ENCODE data around the gene OR4D11. TPM values are rescaled to one million over a fixed set of nuclear protein-coding genes. Genes with fewer than 3 reads are reported as not detected.
A peak's percentile ranks its signal among the peaks of the same experiment; 100 is the strongest.
"Not testable (repeated sequence)": the region's sequence is repeated elsewhere in the genome, so short reads cannot be mapped to it uniquely, and the experiment has no call there.

The OR4D11 gene
- total RNA-seq, 1 experiment from 2014 or later, result not detected

GRCh38 chr11:59532620-59533019, 29.2 kb downstream of the OR4D11 start:
- no peaks in the 10 kb centered on the region for H3K27me3 ChIP-seq
- no peak for DNase-seq
- no peaks in the 10 kb centered on the region for H3K4me1 ChIP-seq
- H3K36me3 ChIP-seq, result no peaks in the 10 kb centered on the region
- H3K9me3 ChIP-seq (replicated peaks), result no peaks in the 10 kb centered on the region
- no peak overlapping the region for H3K4me3 ChIP-seq
- H3K27ac ChIP-seq, result no peak overlapping the region

- H3K4me1 ChIP-seq, result no peaks in the 10 kb centered on the region
- no peak overlapping the region for H3K27ac ChIP-seq
- no peak for DNase-seq
- no peak overlapping the region for H3K4me3 ChIP-seq
- no peaks in the 10 kb centered on the region for H3K9me3 ChIP-seq (replicated peaks)
- no peaks in the 10 kb centered on the region for H3K27me3 ChIP-seq
- H3K36me3 ChIP-seq, result no peaks in the 10 kb centered on the region
Observed at GRCh38 chr11:59534676-59535075, 31.3 kb downstream of the OR4D11 start.

GRCh38 chr11:59542142-59542810, 38.9 kb downstream of the OR4D11 start:
- H3K4me1 ChIP-seq, result no peaks in the 10 kb centered on the region
- H3K27me3 ChIP-seq, result no peaks in the 10 kb centered on the region
- H3K27ac ChIP-seq, result no peak overlapping the region
- no peaks in the 10 kb centered on the region for H3K9me3 ChIP-seq (replicated peaks)
- no peak for DNase-seq
- no peaks in the 10 kb centered on the region for H3K36me3 ChIP-seq
- no peak overlapping the region for H3K4me3 ChIP-seq

GRCh38 chr11:59543713-59544112, 40.3 kb downstream of the OR4D11 start:
- not testable (repeated sequence) for H3K27ac ChIP-seq; H3K27me3 ChIP-seq; DNase-seq; H3K4me1 ChIP-seq; H3K9me3 ChIP-seq (replicated peaks); H3K4me3 ChIP-seq; H3K36me3 ChIP-seq

GRCh38 chr11:59544869-59545178, 41.4 kb downstream of the OR4D11 start:
- H3K27ac ChIP-seq, result no peak overlapping the region
- no peaks in the 10 kb centered on the region for H3K9me3 ChIP-seq (replicated peaks)
- no peak for DNase-seq
- no peak overlapping the region for H3K4me3 ChIP-seq
- H3K27me3 ChIP-seq, result no peaks in the 10 kb centered on the region
- no peaks in the 10 kb centered on the region for H3K36me3 ChIP-seq
- H3K4me1 ChIP-seq, result no peaks in the 10 kb centered on the region

- H3K9me3 ChIP-seq (replicated peaks), result no peaks in the 10 kb centered on the region
- no peaks in the 10 kb centered on the region for H3K4me1 ChIP-seq
- H3K36me3 ChIP-seq, result no peaks in the 10 kb centered on the region
- H3K4me3 ChIP-seq, result no peak overlapping the region
- no peaks in the 10 kb centered on the region for H3K27me3 ChIP-seq
- H3K27ac ChIP-seq, result no peak overlapping the region
- no peak for DNase-seq
Observed at GRCh38 chr11:59545179-59546020, 42.0 kb downstream of the OR4D11 start.

GRCh38 chr11:59547605-59548308, 44.4 kb downstream of the OR4D11 start:
- not testable (repeated sequence) for DNase-seq; H3K4me3 ChIP-seq; H3K36me3 ChIP-seq; H3K27ac ChIP-seq; H3K9me3 ChIP-seq (replicated peaks); H3K4me1 ChIP-seq; H3K27me3 ChIP-seq

GRCh38 chr11:59548309-59548656, 44.9 kb downstream of the OR4D11 start:
- H3K4me3 ChIP-seq, result peak overlapping the region; percentile 65; the same call in 1 of the 2 replicates
- DNase-seq, result no peak
- H3K27me3 ChIP-seq, result no peaks in the 10 kb centered on the region
- H3K9me3 ChIP-seq (replicated peaks), result no peaks in the 10 kb centered on the region
- no peak overlapping the region for H3K27ac ChIP-seq
- H3K4me1 ChIP-seq, result no peaks in the 10 kb centered on the region
- no peaks in the 10 kb centered on the region for H3K36me3 ChIP-seq

GRCh38 chr11:59550368-59550841, 47.0 kb downstream of the OR4D11 start:
- Histone ChIP-seq H3K36me3 (no peaks in the 10 kb centered on the region), H3K27ac (peak overlapping the region; percentile 59), H3K9me3 (replicated peaks) (no peaks in the 10 kb centered on the region), H3K4me1 (no peaks in the 10 kb centered on the region), H3K27me3 (no peaks in the 10 kb centered on the region), H3K4me3 (peak overlapping the region; percentile 65)
- peak; percentile 92 to 95 for DNase-seq

- no peaks in the 10 kb centered on the region for H3K4me1 ChIP-seq
- peak overlapping the region; percentile 59 for H3K27ac ChIP-seq
- H3K9me3 ChIP-seq (replicated peaks), result no peaks in the 10 kb centered on the region
- H3K4me3 ChIP-seq, result peak overlapping the region; percentile 65
- no peaks in the 10 kb centered on the region for H3K27me3 ChIP-seq
- no peaks in the 10 kb centered on the region for H3K36me3 ChIP-seq
- DNase-seq, result peak; percentile 88 to 93
Observed at GRCh38 chr11:59550842-59551658, 47.7 kb downstream of the OR4D11 start.

- no peaks in the 10 kb centered on the region for H3K4me1 ChIP-seq
- H3K9me3 ChIP-seq (replicated peaks), result no peaks in the 10 kb centered on the region
- peak; percentile 62 to 78 for DNase-seq
- no peaks in the 10 kb centered on the region for H3K36me3 ChIP-seq
- H3K4me3 ChIP-seq, result peak overlapping the region; percentile 65
- no peaks in the 10 kb centered on the region for H3K27me3 ChIP-seq
- H3K27ac ChIP-seq, result peak overlapping the region; percentile 59
Observed at GRCh38 chr11:59551659-59552521, 48.5 kb downstream of the OR4D11 start.

GRCh38 chr11:59552844-59553243, 49.5 kb downstream of the OR4D11 start:
- DNase-seq, result no peak
- no peaks in the 10 kb centered on the region for H3K36me3 ChIP-seq
- no peaks in the 10 kb centered on the region for H3K27me3 ChIP-seq
- no peaks in the 10 kb centered on the region for H3K9me3 ChIP-seq (replicated peaks)
- H3K4me3 ChIP-seq, result no peak overlapping the region
- H3K4me1 ChIP-seq, result no peaks in the 10 kb centered on the region
- H3K27ac ChIP-seq, result no peak overlapping the region

GRCh38 chr11:59553323-59553722, 49.9 kb downstream of the OR4D11 start:
- Histone ChIP-seq H3K4me1 (no peaks in the 10 kb centered on the region), H3K36me3 (no peaks in the 10 kb centered on the region), H3K27ac (no peak overlapping the region), H3K27me3 (no peaks in the 10 kb centered on the region), H3K4me3 (no peak overlapping the region), H3K9me3 (replicated peaks) (no peaks in the 10 kb centered on the region)
- no peak for DNase-seq

All from SJCRH30 (cell line).